ENCODE measurements around the gene TMEM200B. TPM values are rescaled to one million over a fixed set of nuclear protein-coding genes. Genes with fewer than 3 reads are reported as not detected.
"Not testable (repeated sequence)": the region's sequence is repeated elsewhere in the genome, so short reads cannot be mapped to it uniquely, and the experiment has no call there.

Gene TMEM200B
- total and polyA plus RNA-seq, 11 donors, result 0.83 to 3.5 (median 1.5) TPM

DNA sequence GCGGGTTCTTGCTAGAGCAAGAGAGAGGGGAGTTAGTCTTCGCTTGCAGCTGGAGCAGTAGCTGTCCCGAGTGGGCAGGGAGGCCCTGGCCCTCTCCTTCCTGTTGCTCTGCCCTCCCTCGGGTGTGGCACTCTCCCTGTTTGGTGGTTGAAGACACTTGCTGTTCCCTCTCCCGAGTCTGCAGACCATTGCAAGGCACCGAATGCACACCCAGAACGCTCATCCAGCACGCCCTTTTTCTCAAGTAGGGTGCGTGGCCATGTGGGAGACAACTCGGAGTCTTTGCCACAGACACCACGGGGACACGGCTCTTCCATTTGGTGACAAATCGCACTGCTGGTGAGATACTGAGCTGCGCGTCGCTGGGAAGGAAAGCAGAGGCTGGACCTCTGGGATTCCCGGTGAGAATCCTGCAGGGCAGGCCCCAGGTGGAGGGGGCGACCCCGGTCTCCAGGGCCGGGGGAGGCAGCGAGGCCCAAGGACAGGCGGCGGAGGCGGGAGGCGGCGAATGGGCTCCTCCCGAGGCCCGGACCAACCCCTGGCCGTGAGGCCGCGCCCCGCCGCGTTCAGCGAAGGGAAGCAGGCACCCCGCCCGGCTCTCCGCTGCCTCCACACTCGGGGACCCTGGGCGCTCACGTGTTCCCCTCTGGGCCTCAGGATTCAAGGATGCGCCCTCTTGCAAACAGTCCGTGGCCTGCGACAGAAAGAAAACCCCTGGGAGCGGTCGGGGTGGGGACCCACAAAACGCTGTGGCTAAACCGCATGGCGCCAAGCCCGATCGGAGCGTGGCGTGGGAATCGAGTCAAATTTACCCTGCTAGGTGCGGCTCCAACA is 10.4 kb upstream of the TMEM200B start:
- 59 to 72% (median 68%) methylated on average over 42 to 55 of the region's 55 CpGs for WGBS, 4 donors
- Histone ChIP-seq H3K9me3 (no peaks in the 10 kb centered on the region), H3K4me3 (peak overlapping the region in 9 of 12 donors; percentile 6 to 50 (median 30)), H3K27me3 (peaks cover 0 to 11% (median 0%) of the 10 kb centered on the region in 9 donors), H3K4me1 (peaks cover 0 to 17% (median 4%) of the 10 kb centered on the region in 12 donors), H3K27ac (no peak overlapping the region), H3K36me3 (no peaks in the 10 kb centered on the region)
- ATAC-seq (peak in 2 of 4 donors; percentile 35 to 55), DNase-seq (no peak)
- intact Hi-C loops (cut with DNase I), result loop anchor here in 1 of 10 donors (2.0 kb wide), 1 partner anchor 43 kb away; no protein-coding TSS in a partner anchor
- no peak for TF ChIP-seq POLR2A (IDR thresholded peaks at IDR 0.05)
- TF ChIP-seq, protein P1, sequence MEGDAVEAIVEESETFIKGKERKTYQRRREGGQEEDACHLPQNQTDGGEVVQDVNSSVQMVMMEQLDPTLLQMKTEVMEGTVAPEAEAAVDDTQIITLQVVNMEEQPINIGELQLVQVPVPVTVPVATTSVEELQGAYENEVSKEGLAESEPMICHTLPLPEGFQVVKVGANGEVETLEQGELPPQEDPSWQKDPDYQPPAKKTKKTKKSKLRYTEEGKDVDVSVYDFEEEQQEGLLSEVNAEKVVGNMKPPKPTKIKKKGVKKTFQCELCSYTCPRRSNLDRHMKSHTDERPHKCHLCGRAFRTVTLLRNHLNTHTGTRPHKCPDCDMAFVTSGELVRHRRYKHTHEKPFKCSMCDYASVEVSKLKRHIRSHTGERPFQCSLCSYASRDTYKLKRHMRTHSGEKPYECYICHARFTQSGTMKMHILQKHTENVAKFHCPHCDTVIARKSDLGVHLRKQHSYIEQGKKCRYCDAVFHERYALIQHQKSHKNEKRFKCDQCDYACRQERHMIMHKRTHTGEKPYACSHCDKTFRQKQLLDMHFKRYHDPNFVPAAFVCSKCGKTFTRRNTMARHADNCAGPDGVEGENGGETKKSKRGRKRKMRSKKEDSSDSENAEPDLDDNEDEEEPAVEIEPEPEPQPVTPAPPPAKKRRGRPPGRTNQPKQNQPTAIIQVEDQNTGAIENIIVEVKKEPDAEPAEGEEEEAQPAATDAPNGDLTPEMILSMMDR (IDR thresholded peaks at IDR 0.05), result no peak

DNA sequence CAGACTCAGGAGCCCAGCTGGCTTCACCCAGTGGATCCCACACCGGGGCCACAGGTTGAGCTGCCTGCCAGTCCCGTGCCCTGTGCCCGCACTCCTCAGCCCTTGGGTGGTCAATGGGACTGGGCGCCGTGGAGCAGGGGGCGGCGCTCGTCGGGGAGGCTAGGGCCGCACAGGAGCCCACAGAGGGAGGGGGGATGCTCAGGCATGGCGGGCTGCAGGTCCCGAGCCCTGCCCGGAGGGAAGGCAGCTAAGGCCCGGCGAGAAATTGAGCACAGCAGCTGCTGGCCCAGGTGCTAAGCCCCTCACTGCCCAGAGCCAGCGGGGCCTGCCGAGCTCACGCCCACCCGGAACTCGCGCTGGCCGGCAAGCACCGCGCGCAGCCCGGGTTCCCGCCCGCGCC is 7.4 kb upstream of the TMEM200B start:
- 96 to 100% (median 97%) methylated on average over 4 to 29 of the region's 29 CpGs for WGBS, 4 donors
- H3K4me1 ChIP-seq, result peaks cover 0 to 13% (median 4%) of the 10 kb centered on the region in 12 donors
- H3K4me3 ChIP-seq; DNase-seq; H3K36me3 ChIP-seq; ATAC-seq; H3K9me3 ChIP-seq; H3K27ac ChIP-seq; intact Hi-C loops (cut with DNase I): not testable (repeated sequence)
- H3K27me3 ChIP-seq, result peaks cover 0 to 20% (median 0%) of the 10 kb centered on the region in 9 donors

DNA sequence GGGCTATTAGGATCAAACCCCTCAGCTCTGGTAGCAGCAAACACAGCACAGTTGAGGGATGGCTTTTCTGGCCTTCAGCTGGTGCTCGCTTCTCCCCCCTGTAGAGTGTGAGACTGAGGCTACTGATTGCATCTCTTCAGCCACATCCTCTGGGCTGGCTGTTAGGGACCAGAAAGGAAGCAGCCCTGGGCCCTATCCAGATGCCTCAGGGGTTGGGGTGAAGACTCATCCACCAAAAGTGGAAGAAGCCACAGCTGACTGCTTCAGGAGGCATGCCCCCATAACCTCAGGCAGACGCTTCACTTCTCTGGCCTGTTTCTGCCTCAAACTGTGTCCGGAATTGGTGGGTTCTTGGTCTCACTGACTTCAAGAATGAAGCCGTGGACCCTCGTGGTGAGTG is 6.2 kb upstream of the TMEM200B start:
- whole genome bisulfite sequencing, 4 donors, result 82 to 89% (median 87%) methylated on average over 5 of the region's 5 CpGs
- H3K4me1 ChIP-seq, result peaks cover 0 to 16% (median 8%) of the 10 kb centered on the region in 12 donors
- DNase-seq (no peak), ATAC-seq (no peak)
- H3K36me3 ChIP-seq, result no peaks in the 10 kb centered on the region
- TF ChIP-seq POLR2A (IDR thresholded peaks at IDR 0.05), result no peak
- TF ChIP-seq, protein P1 (IDR thresholded peaks at IDR 0.05), result no peak
- peaks cover 0 to 19% (median 0%) of the 10 kb centered on the region in 9 donors for H3K27me3 ChIP-seq
- intact Hi-C loops (cut with DNase I), result loop anchor here in 2 of 10 donors (10.0 kb wide), 3 partner anchors 45 to 355 kb away; no protein-coding TSS in a partner anchor
- H3K27ac ChIP-seq, result no peak overlapping the region
- H3K4me3 ChIP-seq, result no peak overlapping the region
- no peaks in the 10 kb centered on the region for H3K9me3 ChIP-seq

DNA sequence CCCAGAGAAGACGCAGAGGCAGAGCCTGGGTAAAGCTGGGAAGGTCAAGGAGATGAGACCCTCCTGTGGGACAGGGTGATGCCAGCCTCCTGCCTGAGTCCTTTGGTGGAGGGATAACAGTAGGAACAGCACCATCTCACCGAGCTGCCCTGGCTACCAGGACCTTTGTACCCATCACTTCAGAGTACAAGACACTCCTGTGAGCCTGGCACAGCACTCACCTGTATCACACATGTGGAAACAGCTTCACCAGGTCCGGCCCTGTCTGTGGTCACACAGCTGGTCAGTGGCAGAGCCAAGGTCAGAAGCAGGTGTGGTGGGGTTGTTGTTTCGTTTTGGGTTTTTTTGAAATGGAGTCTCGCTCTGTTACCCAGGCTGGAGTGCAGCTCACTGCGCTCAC is 5.0 kb upstream of the TMEM200B start:
- ATAC-seq (no peak), DNase-seq (no peak)
- intact Hi-C loops (cut with DNase I), result loop anchor here in 2 of 10 donors (10.0 kb wide), 3 partner anchors 46 to 354 kb away; no protein-coding TSS in a partner anchor
- no peaks in the 10 kb centered on the region for H3K36me3 ChIP-seq
- H3K27me3 ChIP-seq, result peaks cover 0 to 26% (median 6%) of the 10 kb centered on the region in 9 donors
- H3K4me1 ChIP-seq, result peaks cover 0 to 17% (median 10%) of the 10 kb centered on the region in 12 donors
- H3K9me3 ChIP-seq, result no peaks in the 10 kb centered on the region
- H3K27ac ChIP-seq, result no peak overlapping the region
- no peak overlapping the region for H3K4me3 ChIP-seq
- no peak for TF ChIP-seq POLR2A (IDR thresholded peaks at IDR 0.05)
- TF ChIP-seq, protein P1 (IDR thresholded peaks at IDR 0.05), result no peak
- 82 to 95% (median 91%) methylated on average over 4 to 6 of the region's 6 CpGs for WGBS, 4 donors

All from heart left ventricle (tissue), 16 donors.